IPS-18c (cell line): Measurements from ENCODE around the gene PSEN2.

Source experiments
- H3K4me3 ChIP-seq: 2 replicates; pipeline ENCODE4 v1.7.0; 2013; ENCODE audit warnings: low read depth, mild to moderate bottlenecking, low read length, moderate library complexity; ENCODE audit not compliant: insufficient read depth
- H3K9me3 ChIP-seq: one replicate; pipeline ENCODE4 v1.6.1; 2013; ENCODE audit warnings: mild to moderate bottlenecking, low read length, moderate library complexity; ENCODE audit not compliant: control insufficient read depth, insufficient read depth

PSEN2 gene

GRCh38 chr1:226881515-226882185 lies 11.2 kb downstream of the PSEN2 start:
- Histone ChIP-seq H3K4me3 (no peak overlapping the region), H3K9me3 (no peaks in the 10 kb centered on the region)

- H3K4me3 ChIP-seq = no peak overlapping the region
- H3K9me3 ChIP-seq = no peaks in the 10 kb centered on the region
These were observed 11.8 kb downstream of the PSEN2 start for GRCh38 chr1:226882187-226882586.

- Histone ChIP-seq H3K4me3 (no peak overlapping the region), H3K9me3 (no peaks in the 10 kb centered on the region)
These were observed 12.4 kb downstream of the PSEN2 start for GRCh38 chr1:226882631-226883409.

GRCh38 chr1:226883630-226884029 lies 13.2 kb downstream of the PSEN2 start:
- Histone ChIP-seq H3K9me3 (no peaks in the 10 kb centered on the region), H3K4me3 (no peak overlapping the region)

- Histone ChIP-seq H3K9me3 (no peaks in the 10 kb centered on the region), H3K4me3 (no peak overlapping the region)
These were observed 13.8 kb downstream of the PSEN2 start for GRCh38 chr1:226884116-226884625.

GRCh38 chr1:226884966-226885820 lies 14.8 kb downstream of the PSEN2 start:
- peaks cover under 1% of the 10 kb centered on the region for H3K9me3 ChIP-seq
- no peak overlapping the region for H3K4me3 ChIP-seq

- no peak overlapping the region for H3K4me3 ChIP-seq
- peaks cover 3% of the 10 kb centered on the region for H3K9me3 ChIP-seq
These were observed 15.9 kb downstream of the PSEN2 start for GRCh38 chr1:226886122-226886901.

- Histone ChIP-seq H3K9me3 (peaks cover 3% of the 10 kb centered on the region), H3K4me3 (no peak overlapping the region)
These were observed 16.6 kb downstream of the PSEN2 start for GRCh38 chr1:226887006-226887405.

GRCh38 chr1:226888021-226888420 lies 17.6 kb downstream of the PSEN2 start:
- Histone ChIP-seq H3K4me3 (no peak overlapping the region), H3K9me3 (peaks cover 3% of the 10 kb centered on the region)

GRCh38 chr1:226888816-226889215 lies 18.4 kb downstream of the PSEN2 start:
- Histone ChIP-seq H3K4me3 (no peak overlapping the region), H3K9me3 (peaks cover 3% of the 10 kb centered on the region)

- H3K4me3 ChIP-seq = no peak overlapping the region
These were observed 19.4 kb downstream of the PSEN2 start for GRCh38 chr1:226889616-226890330.

GRCh38 chr1:226890331-226891108 lies 20.1 kb downstream of the PSEN2 start:
- Histone ChIP-seq H3K4me3 (no peak overlapping the region), H3K9me3 (peaks cover 3% of the 10 kb centered on the region)

More at GRCh38 chr1:226889616-226890330, 19.4 kb downstream of the PSEN2 start:
- peaks cover 3% of the 10 kb centered on the region for H3K9me3 ChIP-seq

- peaks cover 3% of the 10 kb centered on the region for H3K9me3 ChIP-seq
- no peak overlapping the region for H3K4me3 ChIP-seq
These were observed 20.9 kb downstream of the PSEN2 start for GRCh38 chr1:226891346-226891745.

GRCh38 chr1:226891846-226892523 lies 21.6 kb downstream of the PSEN2 start:
- Histone ChIP-seq H3K9me3 (peaks cover 3% of the 10 kb centered on the region), H3K4me3 (no peak overlapping the region)

GRCh38 chr1:226892524-226892875 lies 22.1 kb downstream of the PSEN2 start:
- H3K9me3 ChIP-seq = peaks cover 3% of the 10 kb centered on the region
- H3K4me3 ChIP-seq = no peak overlapping the region
